K562 (cell line): Measurements from ENCODE around the gene MYRIP. TPM values are rescaled to one million over a fixed set of nuclear protein-coding genes. Genes with fewer than 3 reads are reported as not detected.

ENCODE experiments used
- CHCHD3 ChIP-seq: fragments of 250-450 bp; sonication (Bioruptor Pico); IDR thresholded peaks from 2 replicates; pipeline ENCODE4 v2.1.2; 2022; ENCODE audit warnings: mild to moderate bottlenecking
- ELF4 ChIP-seq: fragments of 450-650 bp; formaldehyde crosslinking; IDR thresholded peaks from 2 replicates; pipeline ENCODE4 v1.4.0; 2022; ENCODE audit warnings: missing genetic modification characterization
- MED1 ChIP-seq: sonication (generic); formaldehyde crosslinking; IDR thresholded peaks from 2 replicates; pipeline ENCODE4 v1.8.1; 2023; ENCODE audit warnings: missing genetic modification reagents, borderline replicate concordance
- MEF2D ChIP-seq: conservative IDR thresholded peaks from 2 replicates; pipeline ENCODE4 v1.6.1; 2016; ENCODE audit warnings: low read depth, missing genetic modification characterization, missing compliant biosample characterization
- MTA3 ChIP-seq: fragments of 450-650 bp; formaldehyde crosslinking; IDR thresholded peaks from 2 replicates; pipeline ENCODE4 v1.6.1; 2017; ENCODE audit warnings: mild to moderate bottlenecking, borderline replicate concordance
- MYBL2 ChIP-seq, 2 experiments: fragments of 450-650 bp in 1 of 2; sonication (generic) in 1 of 2; formaldehyde crosslinking in 1 of 2; IDR thresholded peaks; 2 replicates each; pipeline versions ENCODE4 v1.6.1 to v1.8.1; 2017 to 2022; ENCODE audit warnings: borderline replicate concordance in 1 of 2, inconsistent platforms in 1 of 2, low read depth in 1 of 2, mild to moderate bottlenecking in 1 of 2, missing genetic modification reagents in 1 of 2, moderate library complexity in 1 of 2
- NFATC3 ChIP-seq: fragments of 450-650 bp; IDR thresholded peaks from 2 replicates; pipeline ENCODE4 v1.6.1; 2017; ENCODE audit warnings: mild to moderate bottlenecking
- NFIC ChIP-seq: fragments of 450-650 bp; IDR thresholded peaks from 2 replicates; pipeline ENCODE4 v1.6.1; 2017; ENCODE audit warnings: mild to moderate bottlenecking, inconsistent platforms
- POLR2AphosphoS5 ChIP-seq: IDR thresholded peaks from 2 replicates; pipeline ENCODE4 v1.6.1; 2011; ENCODE audit warnings: mild to moderate bottlenecking, low read depth, low read length, moderate library complexity; ENCODE audit not compliant: control insufficient read depth, insufficient read depth
- SMARCC2 ChIP-seq: fragments of 450-650 bp; IDR thresholded peaks from 2 replicates; pipeline ENCODE4 v1.6.1; 2017; ENCODE audit warnings: antibody characterized with exemption, moderate library complexity, mild to moderate bottlenecking, low read depth
- polyA plus RNA-seq, 8 experiments: library from polyadenylated mRNA; depleted of rRNA in 4 of 8; stranded (reverse) in 5 of 8; unstranded in 3 of 8; fragments of >200 nt; fragmentation: Nextera tagmentation in 2 of 8; fragmentation: Illumina TruSeq in 1 of 8; extraction: Ambion mirVana in 2 of 8; extraction: Trizol in 1 of 8; gene quantifications; 2 replicates each; pipeline versions ENCODE4 v1.2.1 to v1.2.3, GENCODE V29; 2011 to 2014; ENCODE audit warnings: inconsistent platforms in 1 of 8, missing spikeins in 1 of 8
- total RNA-seq, 7 experiments: library from RNA; depleted of rRNA in 6 of 7; stranded (reverse); fragments of >200 nt in 6 of 7; fragmentation: Illumina TruSeq in 2 of 7; extraction: Trizol in 2 of 7; gene quantifications; 2 replicates each; pipeline versions ENCODE4 v1.2.1 to v1.2.3, GENCODE V29; 2011 to 2021; ENCODE audit warnings: low replicate concordance in 1 of 7
- TF ChIP-seq, protein P1 (sequence below): fragments of 250-450 bp; sonication (Bioruptor Pico); IDR thresholded peaks from 2 replicates; pipeline ENCODE4 v1.4.0; 2020; ENCODE audit warnings: mild to moderate bottlenecking, moderate library complexity, borderline replicate concordance

MYRIP gene
- total and polyA plus RNA-seq, 9 of the 15 experiments (the other 6 are each of a cell fraction or from before 2014, with no cell fraction given), result 0.03 to 0.12 TPM; not detected in 7

DNA sequence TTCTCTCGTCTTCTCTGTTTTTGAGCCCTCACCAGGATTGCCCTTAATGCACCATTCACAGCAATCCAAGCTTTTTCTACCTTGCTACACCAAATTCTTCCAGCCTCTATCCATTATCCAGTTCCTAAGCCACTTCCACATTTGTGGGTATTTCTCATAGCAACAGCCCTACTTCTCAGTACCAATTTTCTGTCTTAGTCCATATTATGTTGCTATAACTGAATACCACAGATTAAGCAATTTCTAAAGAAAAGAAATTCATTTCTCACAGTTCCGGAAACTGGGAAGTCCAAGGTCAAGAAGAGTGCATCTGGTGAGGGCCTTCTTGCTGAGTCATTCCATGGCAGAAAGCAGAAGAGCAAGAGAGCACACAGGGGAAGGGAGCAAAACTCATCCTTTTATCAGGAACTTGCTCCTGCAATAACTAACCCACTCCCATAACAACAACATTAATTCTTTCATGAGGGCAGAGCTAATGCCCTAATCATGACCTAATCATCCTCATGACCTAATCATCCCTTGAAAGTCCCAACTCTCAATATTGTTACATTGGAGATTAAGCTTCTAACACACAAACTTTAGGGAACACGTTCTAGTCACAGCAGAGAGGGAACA is 490.4 kb downstream of the MYRIP start (continued):
- 0 out of 2 replicates have a peak, but pooled peaks have one; percentile 45 for TF ChIP-seq CHCHD3 (CRISPR knock-in tag)
- TF ChIP-seq MEF2D (tag), result peak; percentile 53
- TF ChIP-seq, protein P1, sequence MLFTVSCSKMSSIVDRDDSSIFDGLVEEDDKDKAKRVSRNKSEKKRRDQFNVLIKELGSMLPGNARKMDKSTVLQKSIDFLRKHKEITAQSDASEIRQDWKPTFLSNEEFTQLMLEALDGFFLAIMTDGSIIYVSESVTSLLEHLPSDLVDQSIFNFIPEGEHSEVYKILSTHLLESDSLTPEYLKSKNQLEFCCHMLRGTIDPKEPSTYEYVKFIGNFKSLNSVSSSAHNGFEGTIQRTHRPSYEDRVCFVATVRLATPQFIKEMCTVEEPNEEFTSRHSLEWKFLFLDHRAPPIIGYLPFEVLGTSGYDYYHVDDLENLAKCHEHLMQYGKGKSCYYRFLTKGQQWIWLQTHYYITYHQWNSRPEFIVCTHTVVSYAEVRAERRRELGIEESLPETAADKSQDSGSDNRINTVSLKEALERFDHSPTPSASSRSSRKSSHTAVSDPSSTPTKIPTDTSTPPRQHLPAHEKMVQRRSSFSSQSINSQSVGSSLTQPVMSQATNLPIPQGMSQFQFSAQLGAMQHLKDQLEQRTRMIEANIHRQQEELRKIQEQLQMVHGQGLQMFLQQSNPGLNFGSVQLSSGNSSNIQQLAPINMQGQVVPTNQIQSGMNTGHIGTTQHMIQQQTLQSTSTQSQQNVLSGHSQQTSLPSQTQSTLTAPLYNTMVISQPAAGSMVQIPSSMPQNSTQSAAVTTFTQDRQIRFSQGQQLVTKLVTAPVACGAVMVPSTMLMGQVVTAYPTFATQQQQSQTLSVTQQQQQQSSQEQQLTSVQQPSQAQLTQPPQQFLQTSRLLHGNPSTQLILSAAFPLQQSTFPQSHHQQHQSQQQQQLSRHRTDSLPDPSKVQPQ (CRISPR knock-in tag), result no peak
- TF ChIP-seq MED1 (CRISPR knock-in tag), result no peak
- TF ChIP-seq SMARCC2, result peak; percentile 79
- 0 out of 2 replicates have a peak, but pooled peaks have one; percentile 7 for TF ChIP-seq NFATC3
- TF ChIP-seq ELF4 (CRISPR knock-in tag), result peak; percentile 85
- no peak for TF ChIP-seq MYBL2 (IDR thresholded peaks at IDR 0.05; ENCODE audit: low read depth)
- no peak for TF ChIP-seq MYBL2 (CRISPR knock-in tag; IDR thresholded peaks at IDR 0.05; ENCODE audit: borderline replicate concordance)
- peak; percentile 64; the same call in 1 of the 2 replicates for TF ChIP-seq POLR2AphosphoS5
- peak; percentile 93 for TF ChIP-seq MTA3
- 0 out of 2 replicates have a peak, but pooled peaks have one; percentile 22 for TF ChIP-seq NFIC
